GM15510 (cell line): ENCODE results near the gene MRPL24.

ENCODE experiments used
- POLR2A ChIP-seq: IDR thresholded peaks from 3 replicates; pipeline ENCODE4 v1.6.1; 2011; ENCODE audit warnings: borderline replicate concordance; ENCODE audit not compliant: insufficient read length; ENCODE audit errors: extremely low read depth

Gene MRPL24

DNA sequence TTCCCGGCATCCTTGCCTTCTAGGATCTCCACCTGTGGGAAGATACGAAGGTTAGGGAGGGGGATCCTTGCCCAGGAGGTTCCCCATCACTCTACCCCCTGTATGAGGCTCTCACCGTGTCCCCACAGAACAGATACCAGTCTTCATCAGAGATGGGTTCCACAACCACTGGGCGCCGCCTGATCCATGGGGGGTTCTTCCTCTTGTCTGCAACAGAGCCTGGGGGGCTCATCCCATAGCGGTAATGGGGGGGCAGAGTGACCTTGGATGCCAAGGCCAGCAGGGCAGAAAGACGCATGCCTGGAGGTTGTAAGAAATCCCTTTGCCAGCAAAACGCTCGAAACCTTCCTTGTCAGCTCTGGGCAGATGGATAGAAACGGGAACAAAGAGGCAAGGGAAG is 2.5 kb downstream of the MRPL24 start:
- TF ChIP-seq POLR2A: no peak

DNA sequence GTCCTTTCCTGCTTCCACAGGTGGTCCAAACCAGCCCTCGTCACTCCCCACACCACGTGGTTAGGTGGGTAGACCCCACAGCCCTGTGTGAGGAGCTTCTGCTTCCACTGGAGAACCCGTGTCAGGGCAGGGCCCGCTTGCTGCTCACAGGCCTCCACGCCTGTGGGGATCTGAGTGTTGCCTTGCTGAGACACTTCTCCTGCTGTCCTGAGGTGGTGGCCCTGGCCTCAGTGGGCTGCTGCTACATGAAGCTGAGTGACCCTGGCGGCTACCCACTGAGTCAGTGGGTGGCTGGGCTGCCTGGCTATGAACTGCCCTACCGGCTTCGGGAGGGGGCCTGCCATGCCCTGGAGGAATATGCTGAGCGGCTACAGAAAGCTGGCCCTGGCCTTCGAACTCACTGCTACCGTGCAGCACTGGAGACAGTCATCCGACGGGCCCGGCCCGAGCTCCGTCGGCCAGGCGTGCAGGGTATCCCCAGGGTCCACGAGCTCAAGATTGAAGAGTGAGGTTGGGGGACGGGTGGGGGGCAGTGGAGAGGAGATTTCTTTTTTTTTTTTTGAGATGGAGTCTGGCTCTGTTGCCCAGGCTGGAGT is 6.8 kb downstream of the MRPL24 start:
- no peak for TF ChIP-seq POLR2A

- peak; percentile 78 for TF ChIP-seq POLR2A
Measured at GRCh38 chr1:156728599-156729462, 12.1 kb downstream of the MRPL24 start, which contains the start of gene ISG20L2. TSS of gene ISG20L2 (minus strand) at chr1:156728766. CDS start at chr1:156727652, 1,114 bp downstream.

DNA sequence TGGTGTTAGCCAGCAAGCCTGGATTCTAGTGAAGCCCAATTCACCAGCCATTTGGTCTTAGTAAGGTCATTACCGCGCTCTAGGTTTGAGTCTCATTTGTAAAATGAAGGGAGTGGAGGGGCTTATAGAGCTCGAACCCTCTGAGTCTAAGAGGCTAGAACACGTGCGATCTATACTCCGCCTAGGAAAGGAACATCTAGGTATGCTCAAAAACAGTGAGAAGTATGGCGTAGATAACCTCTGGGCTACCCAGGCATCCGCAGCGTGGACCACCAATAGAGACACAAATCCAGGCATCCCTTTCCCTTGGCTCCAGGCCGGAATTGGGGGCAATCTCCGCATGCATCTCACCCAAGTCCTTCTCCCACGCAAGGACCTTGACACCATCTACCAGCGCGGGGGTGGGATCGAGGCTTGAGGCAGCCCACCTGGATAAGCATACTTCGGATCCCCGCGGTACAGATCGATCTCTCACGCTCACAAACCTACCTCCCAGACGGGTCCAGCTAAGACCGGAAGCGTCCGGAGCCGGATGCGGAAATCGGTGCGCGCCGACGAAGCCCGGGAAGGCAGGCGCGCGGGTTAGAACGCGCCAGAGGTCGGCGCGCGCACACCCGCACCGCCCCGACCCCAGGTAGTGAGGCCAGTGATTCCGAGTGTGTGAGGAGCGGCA is 12.8 kb downstream of the MRPL24 start, which contains the start of gene METTL25B:
TSS of gene METTL25B (plus strand) at position 544 of the 673 bp plus-strand sequence. CDS start 636 bp downstream, outside the sequence.
- peak; percentile 80 for TF ChIP-seq POLR2A

DNA sequence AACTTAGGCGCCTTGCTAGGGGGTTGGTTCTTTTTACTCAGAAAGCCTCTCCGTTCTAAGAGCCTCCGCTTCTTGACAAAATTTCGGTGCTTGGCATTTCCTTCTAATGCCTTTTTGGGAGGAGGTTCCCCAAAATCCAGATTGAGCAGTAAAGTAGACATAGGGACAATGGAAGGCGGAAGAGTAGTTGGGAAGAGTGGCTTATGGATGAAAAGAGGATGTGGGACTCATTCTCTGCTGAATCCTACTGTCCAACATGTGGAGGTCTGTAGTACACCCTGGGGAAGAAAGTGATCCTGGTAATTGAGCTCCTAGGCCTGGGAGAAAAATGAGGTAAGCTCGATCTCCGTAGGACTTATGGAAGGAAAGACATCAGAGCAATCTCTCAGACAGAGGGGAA is 13.4 kb downstream of the MRPL24 start:
- TF ChIP-seq POLR2A: no peak

- no peak for TF ChIP-seq POLR2A
Measured at GRCh38 chr1:156726549-156727226, 14.2 kb downstream of the MRPL24 start.

DNA sequence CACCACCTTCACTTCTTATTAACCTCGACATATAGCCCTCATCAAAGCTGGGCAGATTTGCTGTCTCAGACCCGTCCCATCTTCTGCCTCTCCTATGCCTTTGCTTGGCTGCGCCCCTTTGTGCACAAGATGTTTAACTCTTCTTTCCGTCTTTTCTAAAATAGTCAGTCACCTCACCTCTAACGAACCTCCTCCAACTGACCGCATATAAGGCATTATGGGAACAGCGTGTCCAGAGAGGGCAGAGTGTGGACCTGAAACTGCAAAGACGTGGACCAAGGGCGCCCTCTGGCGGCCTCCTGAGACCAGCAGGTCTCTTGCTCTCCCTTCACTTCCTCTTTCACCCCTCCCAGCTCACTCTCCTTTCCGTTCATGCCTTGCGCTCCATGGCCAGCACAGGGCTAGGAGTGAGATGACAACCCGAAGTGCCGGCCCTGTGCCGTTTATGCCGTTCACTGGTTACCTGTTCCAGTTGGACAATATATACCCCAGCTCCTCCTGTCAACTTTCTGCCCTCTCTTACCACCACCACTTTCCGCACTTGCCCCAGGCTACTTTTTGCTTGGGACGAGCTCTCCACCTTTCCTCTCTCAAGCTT is 15.1 kb downstream of the MRPL24 start:
- no peak for TF ChIP-seq POLR2A

- TF ChIP-seq POLR2A: no peak
Measured at GRCh38 chr1:156721535-156721934, 19.4 kb downstream of the MRPL24 start.

DNA sequence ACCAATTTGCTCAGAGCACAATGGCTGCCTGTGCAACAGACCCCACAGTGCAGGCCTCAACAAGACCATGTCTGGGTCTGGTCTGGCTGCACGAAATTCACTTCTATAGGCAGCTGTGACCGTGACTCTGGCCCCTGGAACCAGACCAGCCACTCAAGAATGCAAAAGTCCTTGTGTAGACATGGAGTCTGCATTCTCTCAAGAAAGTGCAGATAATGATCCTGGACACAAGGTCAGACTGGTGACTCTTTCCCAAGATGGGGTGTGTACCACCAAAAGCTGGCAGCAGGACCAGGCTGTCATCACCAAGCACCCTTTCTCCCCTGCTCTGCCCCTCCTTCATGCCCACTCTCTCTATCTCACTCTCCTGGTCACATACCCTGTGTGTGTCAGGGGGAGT is 19.8 kb downstream of the MRPL24 start:
- no peak for TF ChIP-seq POLR2A

DNA sequence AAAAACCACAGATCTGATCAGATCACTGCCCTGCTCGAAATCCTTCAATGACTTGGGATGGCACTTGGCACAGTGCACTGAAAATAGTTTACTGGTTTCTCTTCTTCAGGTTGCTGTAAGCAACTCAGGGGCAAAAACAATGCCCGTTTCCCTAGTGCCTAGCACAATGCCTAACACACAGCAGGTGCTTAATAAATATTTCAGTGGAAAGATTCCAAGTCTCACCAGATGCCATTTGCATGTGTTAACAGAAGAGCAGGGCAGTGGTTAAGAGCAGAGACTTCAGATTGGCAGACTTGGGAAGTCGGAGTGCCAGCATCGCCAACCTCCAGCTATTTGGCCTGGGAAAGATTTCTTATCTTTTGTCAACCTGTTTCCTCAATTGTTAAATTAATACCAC is 23.5 kb downstream of the MRPL24 start:
- no peak for TF ChIP-seq POLR2A

- TF ChIP-seq POLR2A: no peak
Measured at GRCh38 chr1:156714830-156715229, 26.1 kb downstream of the MRPL24 start.

- no peak for TF ChIP-seq POLR2A
Measured at GRCh38 chr1:156712626-156713025, 28.3 kb downstream of the MRPL24 start.

- TF ChIP-seq POLR2A: no peak
Measured at GRCh38 chr1:156711011-156711817, 29.7 kb downstream of the MRPL24 start.
